VCaP (cell line): Measurements from ENCODE around the gene OAT.
"Not testable (repeated sequence)": the region's sequence is repeated elsewhere in the genome, so short reads cannot be mapped to it uniquely, and the experiment has no call there.

Experiments used
- H3K27ac ChIP-seq: fragments of 450-650 bp; 2 replicates; pipeline ENCODE4 v1.5.1; 2017
- TF ChIP-seq, protein P1 (sequence below): fragments of 450-650 bp; conservative IDR thresholded peaks from 2 replicates; pipeline ENCODE4 v1.5.1; 2017; ENCODE audit warnings: mild to moderate bottlenecking, moderate library complexity

Gene OAT

DNA sequence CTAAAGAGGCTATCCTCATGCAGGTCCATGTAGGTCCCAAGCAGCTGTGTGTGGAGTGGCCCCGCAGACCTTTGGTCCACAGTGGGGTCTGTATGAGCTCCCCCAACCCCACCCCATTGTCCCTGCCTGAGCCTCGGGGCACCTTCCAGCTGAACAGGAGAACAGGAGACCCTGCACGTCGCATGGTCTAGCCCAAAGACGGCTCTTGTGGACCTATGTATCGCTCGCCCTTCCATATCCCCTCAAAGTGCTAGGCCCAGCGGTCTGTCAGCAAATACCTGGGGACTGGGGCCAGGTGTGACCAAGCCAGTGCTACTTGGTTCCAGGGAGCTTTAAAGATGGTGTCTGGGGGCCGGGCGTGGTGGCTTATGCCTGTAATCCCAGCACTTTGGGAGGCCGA is 43.0 kb downstream of the OAT start:
- TF ChIP-seq, protein P1, sequence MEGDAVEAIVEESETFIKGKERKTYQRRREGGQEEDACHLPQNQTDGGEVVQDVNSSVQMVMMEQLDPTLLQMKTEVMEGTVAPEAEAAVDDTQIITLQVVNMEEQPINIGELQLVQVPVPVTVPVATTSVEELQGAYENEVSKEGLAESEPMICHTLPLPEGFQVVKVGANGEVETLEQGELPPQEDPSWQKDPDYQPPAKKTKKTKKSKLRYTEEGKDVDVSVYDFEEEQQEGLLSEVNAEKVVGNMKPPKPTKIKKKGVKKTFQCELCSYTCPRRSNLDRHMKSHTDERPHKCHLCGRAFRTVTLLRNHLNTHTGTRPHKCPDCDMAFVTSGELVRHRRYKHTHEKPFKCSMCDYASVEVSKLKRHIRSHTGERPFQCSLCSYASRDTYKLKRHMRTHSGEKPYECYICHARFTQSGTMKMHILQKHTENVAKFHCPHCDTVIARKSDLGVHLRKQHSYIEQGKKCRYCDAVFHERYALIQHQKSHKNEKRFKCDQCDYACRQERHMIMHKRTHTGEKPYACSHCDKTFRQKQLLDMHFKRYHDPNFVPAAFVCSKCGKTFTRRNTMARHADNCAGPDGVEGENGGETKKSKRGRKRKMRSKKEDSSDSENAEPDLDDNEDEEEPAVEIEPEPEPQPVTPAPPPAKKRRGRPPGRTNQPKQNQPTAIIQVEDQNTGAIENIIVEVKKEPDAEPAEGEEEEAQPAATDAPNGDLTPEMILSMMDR = no peak
- no peak overlapping the region for H3K27ac ChIP-seq

DNA sequence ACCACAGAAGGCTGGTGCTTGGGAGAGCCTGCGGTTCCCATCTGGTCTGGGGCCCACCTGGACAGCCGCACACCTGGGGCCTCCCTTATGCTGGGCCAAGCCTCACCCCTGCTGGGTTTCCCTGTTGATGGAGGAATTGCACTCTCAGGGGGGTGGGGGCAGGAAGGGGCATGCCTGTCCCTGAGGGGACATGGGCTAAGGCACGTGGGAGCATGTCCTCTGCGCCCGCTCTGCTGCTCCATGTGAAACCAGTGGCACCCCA is 43.4 kb downstream of the OAT start:
- no peak overlapping the region for H3K27ac ChIP-seq
- TF ChIP-seq, protein P1 = no peak

DNA sequence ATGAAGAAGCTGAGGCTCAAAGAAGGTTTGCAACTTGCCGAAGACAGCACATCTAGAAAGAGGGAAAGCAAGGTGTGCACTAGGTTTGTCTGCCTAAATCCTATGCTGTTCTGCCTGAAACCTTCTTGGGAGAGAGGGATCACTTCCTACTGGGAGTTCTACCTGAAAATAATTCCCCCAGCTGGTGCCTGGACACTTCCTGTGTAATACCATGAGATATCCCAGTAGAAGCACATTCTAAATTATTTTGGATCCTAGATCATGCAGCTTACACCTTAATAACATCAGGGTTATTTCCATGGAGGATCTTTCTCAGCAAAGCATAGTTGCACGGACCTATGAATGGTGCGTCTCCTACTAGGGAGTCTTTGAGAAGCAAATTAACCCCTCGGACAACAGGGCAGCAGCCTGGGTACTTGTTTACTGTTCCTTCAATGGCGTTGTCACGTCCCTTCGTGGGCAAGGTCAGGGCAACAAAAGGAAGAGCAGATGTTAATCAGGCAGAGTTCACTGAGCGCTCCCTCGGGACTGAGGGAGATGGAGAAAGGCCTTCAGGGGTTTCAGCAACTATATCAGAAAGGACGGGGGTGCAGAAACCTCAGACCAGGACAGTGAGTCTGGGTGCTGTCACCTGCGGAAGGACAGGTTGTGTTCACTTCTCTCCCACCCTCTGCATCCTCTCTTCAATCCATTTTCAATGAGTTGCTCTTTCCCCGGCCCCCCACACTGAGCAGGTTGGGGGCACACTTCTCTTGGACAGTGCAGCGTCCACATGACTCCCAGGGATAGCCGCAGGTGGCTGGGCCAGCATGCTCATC is 44.0 kb downstream of the OAT start:
- H3K27ac ChIP-seq = no peak overlapping the region
- TF ChIP-seq, protein P1 = no peak

DNA sequence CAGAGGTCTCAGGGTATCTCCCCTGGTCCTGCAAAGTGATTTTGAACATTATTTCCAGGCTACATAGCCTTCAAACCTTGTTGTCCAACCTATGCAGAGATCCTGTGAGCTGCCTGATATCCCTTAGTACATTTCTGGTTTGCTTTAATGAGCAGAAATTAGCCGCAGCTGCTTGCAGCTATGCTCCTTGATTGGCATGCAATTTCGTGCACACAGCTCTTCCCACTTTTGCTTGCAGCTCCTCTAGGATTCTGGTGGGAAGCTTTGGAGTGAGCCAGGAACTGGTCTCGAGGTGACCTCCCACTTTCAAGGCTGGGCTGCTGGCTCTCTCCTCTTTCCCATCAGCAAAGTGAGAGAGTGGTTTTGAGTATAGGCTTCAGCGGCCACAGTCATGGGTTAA is 45.8 kb downstream of the OAT start:
- TF ChIP-seq, protein P1 = no peak
- H3K27ac ChIP-seq = no peak overlapping the region

DNA sequence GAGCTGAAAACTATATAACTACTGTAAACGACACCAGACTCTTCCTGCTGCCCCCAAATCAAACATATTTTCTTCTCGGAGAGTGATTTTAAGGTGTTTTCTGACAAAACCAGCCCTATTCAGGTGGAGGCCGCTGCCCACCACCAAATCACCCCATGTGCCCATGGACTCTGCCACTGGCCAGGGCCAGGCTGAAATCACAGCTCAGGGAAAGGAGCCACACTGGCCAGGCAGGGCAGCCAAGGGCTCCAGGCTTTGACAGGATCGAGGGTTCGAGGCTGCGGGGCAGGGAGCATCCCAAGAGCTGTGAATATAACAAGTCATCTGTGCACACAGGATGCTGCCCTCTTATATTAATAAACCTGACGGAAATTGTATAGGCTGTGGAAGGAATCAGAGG is 48.3 kb downstream of the OAT start:
- H3K27ac ChIP-seq = no peak overlapping the region
- TF ChIP-seq, protein P1 = no peak

DNA sequence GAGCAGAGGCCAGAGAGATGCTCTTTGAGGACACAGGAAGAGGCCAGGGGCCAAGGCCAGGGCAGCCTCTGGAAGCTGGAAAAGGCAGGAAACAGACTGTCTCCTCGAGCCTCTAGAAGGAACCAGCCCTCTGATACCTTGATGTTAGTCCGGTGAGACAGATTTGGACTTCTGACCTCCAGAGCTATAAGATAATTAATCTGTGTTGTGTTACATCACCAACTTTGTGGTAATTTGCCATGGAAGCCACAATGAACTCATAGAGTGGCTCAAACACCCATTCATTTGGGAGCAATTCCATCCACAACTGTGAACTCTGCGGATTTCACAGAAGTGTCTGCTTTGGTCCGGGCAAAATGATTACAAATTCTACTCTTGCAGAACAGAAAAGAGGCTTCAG is 48.7 kb downstream of the OAT start:
- no peak overlapping the region for H3K27ac ChIP-seq
- TF ChIP-seq, protein P1 = no peak

DNA sequence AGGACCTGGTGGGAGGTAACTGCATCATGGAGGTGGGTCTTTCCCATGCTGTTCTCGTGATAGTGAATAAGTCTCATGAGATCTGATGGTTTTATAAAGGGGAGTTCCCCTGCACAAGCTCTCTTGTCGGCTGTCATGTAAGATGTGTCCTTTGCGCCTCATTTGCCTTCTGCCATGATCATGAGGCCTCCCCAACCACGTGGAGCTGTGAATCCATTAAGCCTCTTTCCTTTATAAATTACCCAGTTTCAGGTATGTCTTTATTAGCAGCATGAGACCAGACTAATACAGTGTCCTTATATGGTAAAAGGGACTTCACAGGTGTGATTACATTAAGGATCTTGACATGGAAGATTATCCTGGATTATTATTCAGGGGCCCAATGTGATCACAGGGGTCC is 49.2 kb downstream of the OAT start:
- H3K27ac ChIP-seq = not testable (repeated sequence)

DNA sequence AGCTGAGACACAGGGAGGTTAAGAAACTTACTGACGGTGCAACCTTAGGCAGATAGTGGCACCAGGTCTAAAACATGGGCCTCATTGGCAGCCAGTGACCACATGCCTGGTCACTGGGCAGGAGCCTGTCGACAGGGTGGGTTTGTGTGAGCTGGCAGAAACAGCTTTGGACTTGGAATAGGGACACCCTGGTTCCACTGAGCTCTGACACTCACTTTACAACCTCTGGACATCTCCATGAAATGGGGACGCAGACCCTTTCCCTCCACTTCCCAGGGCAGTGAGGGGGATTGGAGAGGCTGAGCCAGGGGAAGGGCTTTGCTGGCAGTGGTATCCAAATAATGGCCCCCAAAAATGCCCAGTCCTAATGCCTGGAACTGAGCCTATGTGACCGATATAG is 49.7 kb downstream of the OAT start:
- TF ChIP-seq, protein P1 = no peak
- no peak overlapping the region for H3K27ac ChIP-seq
